Stimulated activated CD4-positive, alpha-beta T cell treated with anti-CD3 and anti-CD28 coated beads, Interleukin-4, amount 100 ng/mL, for 1 hour (primary cell): ENCODE results near the gene RNASEH2B.

ENCODE experiments used
- DNase-seq: peaks from one replicate; pipeline ENCODE4 v3.0.0-alpha.2; 2020

Gene RNASEH2B

DNA sequence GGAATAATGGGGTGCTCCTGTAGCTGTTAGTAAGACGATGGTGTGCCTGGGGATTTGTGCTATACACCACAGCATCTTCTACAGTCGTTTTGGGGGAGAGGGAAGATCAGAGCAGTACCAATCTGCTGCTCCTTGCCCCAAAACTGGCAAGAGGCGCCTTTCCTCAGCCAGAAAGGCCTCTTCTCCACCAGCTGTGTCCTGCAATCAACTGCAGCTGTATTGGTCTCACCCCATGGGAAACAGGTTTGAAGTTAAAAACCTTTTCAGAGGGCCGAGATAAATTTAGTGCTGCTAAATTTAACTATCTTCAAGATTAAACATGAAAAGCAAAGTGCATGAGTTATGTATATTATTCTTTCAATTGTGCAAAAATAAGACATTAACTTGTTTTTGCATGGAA lies 1.2 kb upstream of the RNASEH2B start:
- DNase-seq = no peak

DNA sequence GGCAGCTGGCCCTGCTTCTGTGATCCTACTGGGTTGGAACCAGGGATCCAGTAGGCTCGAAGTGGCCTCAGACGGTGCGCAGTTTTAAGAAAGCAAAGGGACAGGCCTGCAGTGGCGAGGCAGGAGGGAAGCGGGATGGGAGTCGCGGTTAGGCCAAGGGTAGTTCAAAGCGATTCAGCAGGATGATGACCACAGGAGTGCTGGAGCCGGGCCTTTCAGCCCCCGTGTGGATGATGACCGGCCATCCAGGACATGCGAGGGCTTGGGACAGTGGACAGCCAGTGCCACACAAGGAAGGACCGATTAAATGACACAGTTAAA lies 854 bp downstream of the RNASEH2B start:
- no peak for DNase-seq

DNA sequence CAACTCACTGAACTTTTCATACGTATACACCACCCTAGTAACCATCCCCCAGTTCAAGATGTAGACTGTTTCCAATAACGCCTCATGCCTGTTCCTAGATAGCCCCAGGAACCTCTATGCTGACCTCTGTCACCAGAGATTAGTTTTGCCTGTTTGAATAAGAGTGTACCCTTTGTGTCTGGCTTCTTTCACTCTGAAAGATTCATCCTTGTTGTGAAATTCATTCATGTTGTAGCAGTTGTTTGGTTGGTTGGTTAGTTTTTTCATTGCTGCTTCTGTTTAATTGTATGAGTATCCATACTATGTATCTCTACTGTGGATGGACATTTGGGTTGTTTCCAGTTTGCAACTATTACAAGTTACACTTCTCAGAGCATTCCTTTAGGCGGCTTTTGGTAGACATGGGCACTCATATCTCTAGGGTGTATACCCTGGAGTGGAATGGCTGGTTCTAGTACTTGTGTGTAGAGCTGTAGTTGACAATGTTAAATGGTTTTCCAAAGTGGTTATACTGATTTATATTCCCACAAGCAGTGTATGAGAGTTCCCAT lies 1.6 kb downstream of the RNASEH2B start:
- no peak for DNase-seq

DNA sequence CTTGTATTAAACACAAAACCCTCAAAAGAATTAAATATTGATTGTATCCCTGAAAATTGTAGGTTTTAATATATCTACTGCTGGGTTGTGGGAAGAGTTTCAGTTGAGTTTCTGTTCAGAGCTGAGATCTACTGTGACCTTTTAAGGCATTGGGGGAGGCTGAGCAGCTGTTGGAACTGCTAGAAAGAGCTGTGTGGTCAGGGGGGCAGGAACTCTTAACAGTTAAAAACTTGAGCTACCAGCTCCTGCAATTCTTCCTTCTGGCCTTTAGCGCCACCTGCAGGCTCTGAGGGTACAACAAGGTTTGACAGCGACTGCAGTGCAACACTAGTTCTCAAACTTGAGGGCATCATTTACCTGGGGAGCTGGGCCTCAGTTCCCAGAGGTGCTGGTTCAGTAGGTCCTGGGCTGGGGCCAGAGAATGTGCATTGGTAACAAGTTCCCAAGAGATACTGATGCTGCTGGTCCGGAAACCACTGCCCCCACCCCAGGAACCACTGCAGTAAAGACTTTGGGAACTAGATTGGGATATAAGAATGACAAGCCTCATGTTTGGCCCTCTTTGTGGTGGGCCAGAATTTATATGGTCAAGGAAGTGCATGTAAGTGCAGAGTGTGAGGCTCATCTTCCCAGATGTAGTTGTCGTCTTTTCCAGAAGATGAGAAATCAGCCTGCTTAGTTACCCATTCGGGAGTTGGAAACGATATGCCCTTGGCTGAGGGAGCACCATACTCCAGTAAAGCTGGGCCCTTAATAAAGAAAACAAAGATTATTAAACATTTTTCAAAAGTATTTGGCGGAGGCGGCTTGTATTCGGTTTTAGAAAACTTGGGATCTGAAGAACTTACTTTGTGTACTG lies 2.6 kb downstream of the RNASEH2B start:
- DNase-seq = peak; percentile 92

DNA sequence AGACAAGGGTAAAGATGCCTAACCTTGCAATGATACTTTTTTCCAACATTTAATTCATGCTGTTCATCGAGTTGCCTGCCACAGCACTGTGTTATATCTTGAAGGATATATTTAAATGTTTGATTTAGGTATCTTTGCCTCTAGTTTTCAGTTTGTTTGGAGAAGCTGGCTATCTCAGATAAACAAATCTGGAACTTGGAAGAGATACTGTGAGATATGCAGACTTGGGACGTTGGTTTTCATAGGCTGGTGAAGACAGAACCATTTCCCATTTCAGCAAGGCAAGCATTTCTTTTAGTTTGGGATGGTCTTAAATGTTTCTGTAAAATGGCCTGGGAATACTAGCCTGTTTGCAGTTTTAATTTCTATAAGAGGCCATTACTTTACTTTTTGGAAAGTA lies 3.3 kb downstream of the RNASEH2B start:
- DNase-seq = no peak

DNA sequence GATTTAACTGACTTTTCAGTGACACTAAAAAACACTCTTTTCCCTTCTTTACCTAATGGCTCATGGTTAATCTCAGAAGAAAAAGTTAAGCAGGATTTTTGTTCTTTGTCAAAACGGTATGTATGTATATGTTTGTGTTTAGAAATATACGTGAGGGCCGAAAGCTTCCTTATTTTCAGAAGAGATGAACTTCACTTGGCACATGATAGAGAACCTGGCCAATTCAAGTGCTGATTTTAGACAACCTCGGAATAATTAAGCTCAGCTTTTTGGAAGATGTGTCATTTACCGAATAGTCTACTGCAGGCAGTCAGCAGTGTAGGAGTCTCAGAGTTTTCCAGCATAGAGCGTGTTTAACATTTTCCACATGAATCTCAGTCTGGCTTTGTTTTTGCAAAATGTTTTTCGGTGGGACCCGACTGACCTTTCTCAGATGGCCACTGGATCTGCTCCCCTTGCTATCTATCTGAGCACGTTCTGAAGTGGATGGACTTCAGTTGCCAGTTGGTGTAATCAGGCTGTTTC lies 4.6 kb downstream of the RNASEH2B start:
- DNase-seq = no peak

DNA sequence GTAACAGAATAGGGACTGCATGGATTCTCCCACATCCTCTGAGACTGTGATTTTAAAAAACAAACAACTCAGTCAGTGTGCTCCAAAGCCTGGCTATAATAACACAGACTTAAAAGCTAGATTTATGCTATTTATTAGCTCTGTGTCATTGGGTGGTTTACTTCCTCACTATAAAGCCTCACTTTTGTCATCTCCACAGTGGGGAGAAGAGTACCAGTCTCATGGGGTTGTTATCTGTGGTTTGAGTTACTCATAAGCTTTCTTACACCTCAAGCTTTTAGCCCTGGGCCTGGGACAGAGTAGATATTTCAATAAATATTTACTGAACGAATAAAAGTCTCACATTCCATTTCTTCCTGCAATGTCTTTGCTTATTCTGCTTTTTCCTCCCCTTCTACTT lies 5.3 kb downstream of the RNASEH2B start:
- no peak for DNase-seq

DNA sequence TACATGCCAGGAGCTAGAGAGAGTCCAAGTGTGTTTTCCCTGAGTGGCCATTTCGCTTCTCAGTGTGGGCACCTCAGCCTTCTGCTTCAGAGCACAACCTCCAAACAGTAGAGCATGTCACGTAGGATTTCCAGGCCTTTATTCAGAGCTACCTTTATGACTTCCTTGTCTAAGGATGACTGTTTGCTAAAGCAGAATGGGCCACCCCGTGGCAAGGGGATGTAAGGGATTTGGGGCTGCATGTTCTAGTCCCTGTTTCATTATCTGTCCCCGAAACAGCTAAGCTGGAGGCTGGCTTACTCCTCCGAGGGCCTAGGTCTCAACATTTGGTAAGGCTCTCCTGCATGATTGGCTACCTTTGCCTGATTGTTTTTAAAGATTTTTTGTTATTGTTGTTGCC lies 6.0 kb downstream of the RNASEH2B start:
- DNase-seq = no peak

DNA sequence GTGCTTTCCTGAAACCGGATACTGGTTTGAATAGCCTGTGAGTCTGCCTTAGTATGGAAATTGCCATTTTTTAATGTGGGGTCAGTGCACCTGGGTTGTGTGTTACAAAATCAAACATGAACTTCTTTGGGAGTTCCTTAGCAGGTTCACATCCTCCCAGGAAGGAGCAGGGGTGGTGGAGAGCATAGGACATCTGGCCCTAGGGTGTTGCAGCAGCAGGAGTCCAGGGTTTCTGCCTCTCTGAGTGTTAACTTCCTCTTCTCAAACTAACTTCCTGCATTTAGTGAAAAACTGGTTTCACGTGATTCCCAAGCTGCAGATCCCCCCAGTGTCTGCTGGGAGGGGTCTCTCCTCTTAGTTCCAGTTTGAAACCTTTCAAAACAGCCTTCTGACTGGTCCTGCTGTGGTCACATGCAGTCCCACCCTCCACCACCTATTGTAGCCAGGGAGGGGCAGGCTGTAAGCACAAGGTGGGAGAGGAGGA lies 7.2 kb downstream of the RNASEH2B start:
- DNase-seq = no peak

DNA sequence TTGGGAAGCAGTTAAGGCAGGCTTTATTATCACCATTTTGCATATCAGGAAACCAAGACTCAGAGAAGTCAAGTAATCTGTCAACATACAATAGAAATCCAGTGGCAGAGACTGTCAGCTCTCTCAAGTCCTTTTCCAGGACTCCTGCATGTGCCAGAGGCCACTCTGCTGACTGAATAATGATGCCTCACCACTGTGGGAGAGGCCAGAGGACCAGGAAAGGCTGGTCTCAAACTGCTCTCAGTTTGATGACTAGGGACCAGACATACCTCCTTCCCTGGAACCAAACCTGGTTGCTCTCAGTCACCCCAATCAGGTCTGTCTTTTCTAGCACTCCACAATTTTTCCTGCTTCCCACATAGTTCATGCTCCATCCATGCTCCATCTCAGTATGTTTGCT lies 8.0 kb downstream of the RNASEH2B start:
- no peak for DNase-seq

DNA sequence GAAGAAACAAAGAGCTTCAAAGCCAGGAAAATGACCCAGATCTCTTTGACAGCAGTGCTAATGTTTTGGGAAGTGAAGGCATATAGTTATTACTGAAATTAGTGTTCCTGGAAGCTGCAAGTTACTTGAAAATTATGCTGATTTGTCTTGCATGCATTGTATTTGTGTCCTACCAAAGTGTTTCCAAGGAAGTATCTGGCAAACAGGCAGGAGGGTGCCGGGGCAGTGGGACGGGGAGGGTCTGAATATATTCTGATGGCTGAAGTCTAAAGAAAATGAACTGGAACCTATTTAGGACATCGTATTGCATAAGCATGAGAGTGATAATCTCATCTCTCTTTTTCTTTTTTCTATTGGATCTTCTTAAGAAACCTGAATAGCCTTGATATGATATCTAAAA lies 9.0 kb downstream of the RNASEH2B start:
- no peak for DNase-seq

DNA sequence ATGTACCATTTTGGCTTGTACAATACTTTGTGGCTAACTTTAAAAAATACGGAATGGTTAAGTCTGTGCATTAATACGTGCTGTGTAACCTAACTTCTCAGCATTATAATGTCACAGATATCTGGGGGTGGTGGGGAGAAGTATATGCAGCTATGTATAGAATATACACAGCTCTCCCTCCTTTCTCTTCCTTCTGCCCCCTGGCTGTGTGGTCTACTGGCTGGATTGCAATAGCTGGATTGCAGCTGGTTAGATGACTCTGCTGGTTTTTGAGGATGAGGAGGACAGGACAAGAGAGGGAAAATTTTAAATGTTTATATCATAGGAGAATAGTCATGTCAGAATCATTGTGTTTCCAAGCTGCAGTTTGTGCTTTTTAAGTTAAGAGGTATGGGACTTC lies 9.7 kb downstream of the RNASEH2B start:
- DNase-seq = no peak

DNA sequence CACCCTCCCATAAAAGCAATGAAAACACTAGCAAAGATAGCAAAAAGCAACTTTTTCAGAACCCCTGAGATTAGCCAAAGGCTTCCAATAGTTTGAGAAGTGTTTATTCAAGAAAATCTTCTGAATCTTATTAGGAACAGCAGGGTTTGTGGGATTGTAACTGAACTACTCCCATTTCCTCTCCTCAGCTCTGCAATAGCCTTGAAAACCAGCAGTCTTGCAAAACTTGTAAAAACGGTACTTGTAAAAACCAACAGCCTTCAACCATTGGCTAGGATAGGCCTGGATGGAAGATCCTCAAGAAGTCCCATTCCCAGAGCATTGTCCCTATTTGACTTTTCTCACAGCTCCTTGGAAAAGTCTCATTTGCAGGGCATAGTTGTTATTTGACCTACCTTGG lies 12.1 kb downstream of the RNASEH2B start:
- DNase-seq = no peak

DNA sequence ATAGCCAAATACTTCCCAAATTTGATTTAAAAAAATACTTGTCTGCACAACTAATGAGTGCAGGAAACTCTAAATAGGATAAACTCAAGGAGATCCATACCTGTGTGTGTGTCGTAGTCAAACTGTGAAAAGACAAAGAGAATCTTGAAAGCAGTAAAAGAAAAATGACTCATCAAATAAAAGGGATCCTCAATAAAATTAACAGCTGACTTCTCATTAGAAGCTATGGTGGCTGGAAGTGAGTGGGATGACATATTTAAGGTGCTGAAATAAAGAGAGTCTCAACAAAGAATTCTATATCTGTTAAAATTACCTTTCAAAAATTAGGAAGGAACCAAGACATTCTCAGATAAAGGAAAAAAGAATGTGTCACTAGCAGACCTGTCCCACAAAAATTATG lies 13.7 kb downstream of the RNASEH2B start:
- DNase-seq = no peak

DNA sequence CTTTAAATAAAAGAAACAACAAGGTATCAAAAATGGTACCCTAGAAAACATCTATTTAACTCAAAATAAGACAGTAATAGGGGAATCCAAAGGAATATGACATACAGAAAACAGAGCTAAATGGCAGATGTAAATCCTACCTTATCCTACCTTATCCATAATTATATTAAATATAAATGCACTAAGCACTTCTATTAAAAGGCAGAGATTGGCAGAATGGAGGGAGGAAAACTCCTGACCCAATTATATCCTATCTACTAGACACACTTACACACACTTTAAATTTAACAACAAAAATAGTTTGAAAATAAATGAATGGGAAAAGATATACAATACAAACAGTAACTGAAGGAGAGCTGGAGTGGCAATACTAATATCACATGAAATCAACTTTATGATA lies 14.4 kb downstream of the RNASEH2B start:
- DNase-seq = no peak

DNA sequence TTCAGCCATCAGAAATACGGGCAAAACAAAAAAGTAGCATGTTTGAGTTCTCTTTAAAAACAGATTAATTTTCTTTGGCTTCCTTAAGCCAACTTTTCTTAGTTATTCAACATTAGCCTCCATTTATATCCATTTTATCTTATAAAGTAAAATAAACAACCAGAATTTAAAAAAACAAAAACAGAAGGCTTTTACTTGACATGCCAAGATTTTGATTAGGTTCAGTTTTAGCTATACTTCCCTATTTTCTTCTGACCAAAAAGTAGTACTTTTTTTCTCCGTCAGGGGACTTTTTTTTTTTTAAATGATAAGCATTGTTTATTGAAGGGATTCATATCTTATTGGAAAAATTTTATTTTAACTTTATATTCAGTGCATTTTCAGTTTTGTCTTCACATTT lies 18.1 kb downstream of the RNASEH2B start:
- no peak for DNase-seq

DNA sequence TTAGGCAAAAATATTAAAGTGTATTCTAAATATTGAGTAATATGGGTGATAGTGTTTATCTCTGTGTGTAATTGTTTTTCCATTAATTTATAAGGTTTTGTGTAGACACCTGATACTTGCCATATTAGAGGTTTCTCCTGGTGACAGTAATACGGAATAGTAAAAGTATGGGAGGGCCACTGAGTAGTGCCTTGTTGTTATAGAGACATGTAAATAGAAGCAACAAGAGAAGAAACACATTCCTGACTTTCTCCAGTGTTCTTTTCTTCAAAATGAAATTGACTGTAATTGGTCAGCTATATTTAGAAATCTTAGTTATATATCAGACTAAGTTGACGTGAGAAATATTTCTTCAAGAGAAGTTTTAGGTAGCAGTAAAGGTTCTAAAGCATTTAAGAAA lies 18.5 kb downstream of the RNASEH2B start:
- no peak for DNase-seq

DNA sequence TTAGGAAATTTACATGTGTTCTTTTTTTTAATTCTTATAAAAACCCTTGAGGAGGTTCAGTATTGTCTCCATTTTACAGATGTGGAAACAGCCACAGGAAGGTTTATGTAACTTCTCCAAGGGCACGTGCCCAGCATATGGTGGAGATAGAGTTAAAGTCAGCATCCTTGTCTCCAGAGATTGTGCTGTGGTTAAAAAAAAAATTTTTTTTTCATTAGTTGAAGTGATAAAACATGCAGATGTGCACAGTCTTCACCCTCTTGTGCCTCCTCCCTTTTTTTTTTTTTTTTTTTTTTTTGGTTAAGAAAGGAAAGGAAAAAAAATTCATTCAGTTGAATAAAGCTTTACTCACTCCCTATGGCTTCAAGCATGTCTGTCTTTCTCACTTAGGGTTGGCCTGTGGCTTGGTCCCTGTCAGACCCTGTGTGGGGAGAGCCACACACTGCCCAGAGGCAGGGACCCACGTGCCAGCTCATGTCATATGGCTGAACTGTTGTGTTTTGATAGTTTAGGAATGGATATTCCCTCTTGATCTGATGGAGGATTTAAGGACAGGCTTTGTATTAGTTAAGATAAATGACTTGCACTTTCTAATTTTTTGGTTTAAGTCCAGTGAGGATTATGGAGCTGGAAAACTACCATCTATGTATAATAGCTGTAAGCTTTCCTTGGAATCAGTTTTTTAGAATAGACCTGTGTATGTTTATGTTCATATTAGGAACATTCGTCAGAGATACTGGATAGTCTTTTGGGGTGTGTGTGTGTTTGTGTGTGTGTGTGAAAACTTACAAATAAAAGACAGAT lies 19.3 kb downstream of the RNASEH2B start:
- no peak for DNase-seq

DNA sequence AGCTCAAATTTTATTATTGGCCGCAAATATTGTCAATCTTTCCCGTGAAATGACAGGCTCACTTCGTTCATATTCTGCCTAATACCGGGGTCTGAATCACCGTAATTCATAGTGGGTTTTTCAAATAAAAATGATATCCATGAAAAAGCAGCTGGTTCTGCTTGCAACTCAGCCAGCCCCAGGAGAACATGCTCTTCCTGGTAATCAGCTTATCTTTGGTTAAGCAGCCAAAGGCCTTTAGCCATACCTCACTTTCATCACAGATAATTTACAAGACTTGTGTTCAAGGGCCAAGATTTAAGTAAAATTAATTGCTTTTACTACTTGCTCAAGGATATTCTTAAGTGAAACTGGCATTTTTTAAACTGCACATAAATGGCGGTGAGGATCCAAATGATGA lies 22.5 kb downstream of the RNASEH2B start:
- no peak for DNase-seq

DNA sequence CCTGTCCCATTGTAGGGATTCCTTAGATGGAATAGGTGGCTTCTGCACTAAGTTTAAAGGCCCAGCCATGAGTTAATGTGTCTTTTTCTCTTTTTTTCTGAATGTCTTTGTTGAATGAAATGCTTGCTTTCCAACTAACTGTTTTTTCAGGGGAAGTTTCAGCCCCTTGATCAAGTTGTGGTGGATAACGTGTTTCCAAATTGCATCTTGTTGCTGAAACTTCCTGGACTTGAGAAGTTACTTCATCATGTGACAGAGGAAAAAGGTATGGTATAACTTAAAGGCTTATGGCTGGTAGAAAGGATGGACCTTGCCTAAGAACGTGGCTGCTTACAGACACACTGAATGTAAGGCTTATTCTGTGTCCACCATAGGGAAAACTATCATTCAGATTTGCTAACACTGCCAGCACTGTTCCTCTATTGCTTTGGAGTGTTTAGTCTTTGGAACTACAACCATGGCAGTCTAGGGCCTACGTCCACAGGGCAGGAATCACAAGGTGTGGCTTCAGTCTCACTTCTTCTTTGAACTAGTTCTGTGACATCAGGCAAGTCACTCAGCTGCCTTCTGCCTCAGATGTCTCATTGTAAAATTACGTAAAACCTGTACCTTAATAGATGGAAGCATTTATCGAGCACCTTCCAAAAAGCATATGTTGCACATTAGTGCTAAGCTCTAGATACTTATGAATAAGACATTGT lies 25.3 kb downstream of the RNASEH2B start:
- no peak for DNase-seq

DNA sequence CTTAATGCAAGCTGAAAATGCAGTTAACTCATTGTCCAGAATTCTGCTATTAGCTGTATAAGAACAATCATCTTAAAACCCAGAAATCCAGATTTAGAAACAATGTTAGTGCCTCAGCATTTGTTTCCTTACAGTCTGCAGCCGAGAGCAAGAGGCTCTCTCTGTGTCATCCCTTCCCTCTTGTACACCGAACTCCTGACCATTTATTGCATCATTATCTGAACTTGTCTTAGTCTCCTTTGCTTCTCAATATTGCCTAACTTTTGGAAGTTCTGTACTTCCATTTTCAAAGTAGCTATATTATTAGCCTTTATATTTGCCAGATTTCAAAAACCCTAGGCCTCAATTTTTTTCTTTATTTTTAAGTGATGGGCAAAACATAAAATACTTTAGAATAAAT lies 27.1 kb downstream of the RNASEH2B start:
- DNase-seq = no peak

DNA sequence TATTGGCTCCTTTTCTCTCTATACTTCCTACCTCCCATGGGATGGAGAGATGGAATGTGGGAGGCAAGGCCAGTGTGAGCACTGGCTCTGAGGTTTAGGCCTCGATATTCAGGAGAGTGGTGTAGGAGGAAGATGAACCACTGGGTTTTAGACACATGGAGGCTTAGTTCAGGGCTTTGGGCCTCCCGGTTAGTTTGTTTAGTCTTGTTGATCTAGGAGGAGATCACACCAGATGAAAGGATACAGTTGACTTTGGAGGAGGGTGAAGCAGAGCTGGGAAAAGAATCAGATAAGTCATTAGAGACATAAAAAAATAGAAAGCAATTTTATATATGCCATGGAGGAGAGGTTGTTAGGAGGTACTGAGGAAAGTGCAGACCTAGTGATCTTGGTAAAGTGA lies 30.9 kb downstream of the RNASEH2B start:
- no peak for DNase-seq

DNA sequence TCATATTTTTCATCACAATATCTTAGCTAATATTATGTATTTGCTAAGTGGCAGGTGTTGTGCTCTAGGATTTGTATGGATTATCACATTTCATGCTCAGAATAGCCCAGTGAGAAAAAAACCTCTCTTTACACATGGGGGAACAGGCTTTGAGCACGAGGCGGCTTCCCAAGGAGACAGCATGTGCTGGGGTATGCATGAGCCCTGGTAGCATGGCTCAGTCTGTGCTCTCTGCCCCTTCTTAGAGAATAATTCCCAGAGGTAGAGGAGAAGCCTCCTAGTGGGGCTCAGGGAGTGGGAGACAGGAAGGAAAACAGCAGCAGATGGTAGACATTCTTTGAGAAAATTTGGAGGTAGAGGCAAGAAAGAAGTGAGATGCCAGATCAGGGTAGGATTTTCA lies 31.6 kb downstream of the RNASEH2B start:
- DNase-seq = no peak
